ENCODE results near the gene CPEB4. TPM values are rescaled to one million over a fixed set of nuclear protein-coding genes. Genes with fewer than 3 reads are reported as not detected.

The CPEB4 gene
- total and polyA plus RNA-seq, 2 donors (not counting 1 experiment from before 2014, with no cell fraction given) = 8.4 to 26.0 TPM

DNA sequence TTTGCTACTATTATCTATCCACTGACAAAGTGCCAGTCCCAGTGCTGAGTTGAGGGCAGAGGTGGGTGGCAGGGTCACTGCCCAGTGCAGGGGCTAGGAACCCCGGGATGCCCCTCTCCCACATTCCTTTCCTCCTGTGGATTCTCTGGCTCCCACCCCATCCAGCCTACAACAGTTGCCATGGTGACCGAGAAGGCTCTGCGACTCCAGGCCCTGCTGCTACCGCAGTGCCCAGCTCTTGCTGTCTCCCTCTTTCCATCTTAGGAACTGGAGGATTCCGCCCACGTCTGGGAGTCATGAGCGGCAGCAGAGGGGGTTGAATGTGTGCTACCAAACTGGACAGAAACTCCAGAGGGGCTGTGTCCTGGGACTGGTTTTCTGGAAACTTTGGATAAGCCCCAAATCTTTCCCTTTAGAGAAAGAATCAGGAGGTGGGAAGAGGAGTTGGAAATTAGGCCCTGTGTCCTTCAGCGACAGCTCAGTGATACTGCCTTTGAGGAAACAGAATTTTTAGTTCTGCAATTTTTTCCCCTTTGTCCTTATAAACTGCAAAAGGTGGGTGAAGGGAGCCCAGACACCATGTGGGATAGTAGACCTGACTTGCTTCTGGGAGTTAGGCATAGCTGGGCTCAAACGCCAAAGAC lies 80.1 kb downstream of the CPEB4 start:
- WGBS (ENCODE audit: insufficient coverage) = 81% methylated on average over 7 of the region's 9 CpGs
- DNase-seq (no peak), ATAC-seq (ENCODE audit: low read depth) (no peak)
- Mint-ChIP-seq H3K4me1 (peaks cover 5% of the 10 kb centered on the region), H3K4me3 (no peak overlapping the region), H3K9me3 (ENCODE audit: insufficient read depth) (no peaks in the 10 kb centered on the region), H3K27me3 (peaks cover 8% of the 10 kb centered on the region), H3K27ac (no peak overlapping the region)
- ChIA-PET POLR2A (no interaction called here), CTCF (interaction anchor here (1.1 kb wide), 1 partner anchor 341 kb away, joined by 3 read pairs; no protein-coding TSS in a partner anchor)
- TF ChIP-seq, protein P1, sequence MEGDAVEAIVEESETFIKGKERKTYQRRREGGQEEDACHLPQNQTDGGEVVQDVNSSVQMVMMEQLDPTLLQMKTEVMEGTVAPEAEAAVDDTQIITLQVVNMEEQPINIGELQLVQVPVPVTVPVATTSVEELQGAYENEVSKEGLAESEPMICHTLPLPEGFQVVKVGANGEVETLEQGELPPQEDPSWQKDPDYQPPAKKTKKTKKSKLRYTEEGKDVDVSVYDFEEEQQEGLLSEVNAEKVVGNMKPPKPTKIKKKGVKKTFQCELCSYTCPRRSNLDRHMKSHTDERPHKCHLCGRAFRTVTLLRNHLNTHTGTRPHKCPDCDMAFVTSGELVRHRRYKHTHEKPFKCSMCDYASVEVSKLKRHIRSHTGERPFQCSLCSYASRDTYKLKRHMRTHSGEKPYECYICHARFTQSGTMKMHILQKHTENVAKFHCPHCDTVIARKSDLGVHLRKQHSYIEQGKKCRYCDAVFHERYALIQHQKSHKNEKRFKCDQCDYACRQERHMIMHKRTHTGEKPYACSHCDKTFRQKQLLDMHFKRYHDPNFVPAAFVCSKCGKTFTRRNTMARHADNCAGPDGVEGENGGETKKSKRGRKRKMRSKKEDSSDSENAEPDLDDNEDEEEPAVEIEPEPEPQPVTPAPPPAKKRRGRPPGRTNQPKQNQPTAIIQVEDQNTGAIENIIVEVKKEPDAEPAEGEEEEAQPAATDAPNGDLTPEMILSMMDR (IDR thresholded peaks at IDR 0.05) = no peak
- TF ChIP-seq EZH2 (IDR thresholded peaks at IDR 0.05; ENCODE audit: borderline replicate concordance, insufficient read depth, low read depth, low read length, poor library complexity, severe bottlenecking) = no peak
- no peaks in the 10 kb centered on the region for H3K36me3 ChIP-seq (replicated peaks in 1 of 2; ENCODE audit: control extremely low read depth in 1 of 2, control insufficient read depth in 1 of 2, extremely low read depth in 1 of 2, insufficient read depth in 2 of 2, low read length in 1 of 2)
- no peak overlapping the region for H2AFZ ChIP-seq (ENCODE audit: insufficient read depth, low read depth, low read length, poor library complexity, severe bottlenecking)
- H4K20me1 ChIP-seq (ENCODE audit: control insufficient read depth, insufficient read depth, low read length, poor library complexity, severe bottlenecking) = no peaks in the 10 kb centered on the region
- no peak overlapping the region for H3K9ac ChIP-seq (ENCODE audit: low read length)
- H3K9me3 ChIP-seq (ENCODE audit: control extremely low read depth in 1 of 3, control insufficient read depth in 2 of 3, insufficient read depth in 1 of 3, low read length in 2 of 3) = peaks cover 0 to 5% (median 0%) of the 10 kb centered on the region in 3 donors
- intact Hi-C loops (cut with micrococcal nuclease) = no loop called here
- H3K79me2 ChIP-seq (ENCODE audit: control insufficient read depth, insufficient read depth, low read length) = no peaks in the 10 kb centered on the region
- H3K27me3 ChIP-seq (replicated peaks in 1 of 4; ENCODE audit: control extremely low read depth in 1 of 4, control insufficient read depth in 3 of 4, insufficient read depth in 4 of 4, low read length in 3 of 4) = peaks cover 0 to under 1% (median 0%) of the 10 kb centered on the region in 4 experiments
- peaks cover 7 to 8% of the 10 kb centered on the region in 2 donors for H3K4me1 ChIP-seq (ENCODE audit: control insufficient read depth in 2 of 2, insufficient read depth in 2 of 2, low read length in 2 of 2)
- no peak overlapping the region for H3K4me2 ChIP-seq (replicated peaks; ENCODE audit: low read depth, low read length, poor library complexity, severe bottlenecking)
- no peak overlapping the region for H3K4me3 ChIP-seq (ENCODE audit: control extremely low read depth in 1 of 5, extremely low read depth in 1 of 5, insufficient read depth in 1 of 5, low read depth in 2 of 5, low read length in 4 of 5)
- no peak overlapping the region for H3K27ac ChIP-seq (ENCODE audit: low read length in 2 of 2)

Data from B cell (primary cell).